NCI-H82 (cell line): ENCODE data around the gene ADARB2.

Source experiments
- DNase-seq: peaks from one replicate; lab custom pipeline; 2025; lab: John Stamatoyannopoulos, UW

The ADARB2 gene

DNA sequence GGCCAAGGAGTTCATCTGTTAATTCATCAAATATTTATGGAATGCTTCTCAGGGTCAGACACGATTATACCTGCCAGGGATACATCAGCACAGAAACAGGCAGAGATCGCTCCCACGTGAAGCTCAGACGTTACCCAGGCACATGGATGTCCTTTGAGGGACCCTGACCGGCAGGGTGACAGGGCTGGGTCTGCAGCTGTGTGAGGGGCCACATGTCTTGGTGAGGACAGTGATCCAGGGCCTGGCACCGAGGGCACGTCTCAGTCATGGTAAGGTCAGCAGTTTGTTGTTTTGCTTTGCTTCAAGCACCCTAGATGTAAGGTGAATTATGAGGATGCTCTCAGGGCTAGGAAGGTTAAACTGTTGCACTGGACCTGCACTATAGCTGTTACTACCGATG, 453.2 kb downstream of the ADARB2 start:
- DNase-seq: no peak

GRCh38 chr10:1281405-1281782, 455.9 kb downstream of the ADARB2 start:
- no peak for DNase-seq

- DNase-seq: no peak
Measured at GRCh38 chr10:1280466-1281404, 456.6 kb downstream of the ADARB2 start.

DNA sequence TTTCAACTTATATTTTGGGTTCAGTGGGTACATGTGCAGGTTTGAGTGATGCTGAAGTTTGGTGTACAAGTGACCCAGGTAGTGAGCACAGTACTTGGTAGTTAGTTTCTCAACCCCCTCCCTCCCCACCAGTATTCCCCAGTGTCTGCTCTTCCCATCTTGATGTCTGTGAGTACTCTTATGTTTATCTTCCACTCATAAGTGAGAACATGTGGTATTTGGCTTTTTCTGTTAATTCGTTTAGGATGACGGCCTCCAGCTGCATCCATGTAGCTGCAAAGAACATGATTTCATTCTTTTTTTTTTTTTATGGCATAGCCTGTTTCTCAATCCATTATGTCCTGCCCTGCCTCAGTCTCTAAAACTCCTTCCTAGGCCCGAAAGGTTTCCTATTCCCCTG, 459.0 kb downstream of the ADARB2 start:
- no peak for DNase-seq

DNA sequence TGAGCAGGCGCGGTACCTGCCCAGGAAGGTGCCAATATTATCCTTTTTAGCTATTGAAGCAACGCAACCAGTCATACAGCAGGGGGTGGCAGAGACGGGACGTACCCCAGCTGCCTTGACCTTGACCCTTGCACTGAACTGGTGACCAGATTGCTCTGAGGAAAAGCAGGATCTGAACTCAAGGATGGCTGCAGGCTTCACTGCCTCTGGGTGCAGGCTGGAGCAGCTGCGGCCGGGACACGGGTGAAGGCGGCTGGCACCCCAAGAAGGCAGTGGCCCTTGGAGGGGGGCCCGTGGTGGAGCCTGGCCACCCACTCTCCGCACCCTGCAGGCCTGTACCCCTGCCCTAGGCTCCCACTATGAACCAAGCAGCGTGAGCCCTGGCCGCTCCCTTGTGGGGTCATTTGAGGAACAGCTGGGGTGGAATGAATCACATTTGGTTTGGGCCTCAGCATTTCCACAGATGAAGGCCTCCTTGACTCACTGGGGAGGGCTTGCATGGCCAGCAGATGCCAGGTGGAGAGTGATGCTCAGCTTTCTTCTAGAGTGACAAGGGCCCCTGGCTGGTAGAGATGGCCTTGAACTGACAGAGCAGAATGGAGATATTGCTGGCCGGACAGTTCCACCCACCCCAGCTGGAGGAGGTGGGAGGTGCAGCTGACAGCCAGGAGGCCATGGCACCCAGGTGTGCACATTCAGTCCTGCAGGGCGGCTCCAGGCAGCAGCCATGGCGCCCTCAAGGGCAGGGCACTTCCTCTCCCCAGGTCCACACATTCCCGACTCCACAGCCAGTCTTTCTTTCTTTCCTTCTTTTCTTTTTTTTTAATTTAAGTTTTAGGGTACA, 462.4 kb downstream of the ADARB2 start:
- DNase-seq: no peak

- DNase-seq: no peak
Measured at GRCh38 chr10:1274111-1274661, 463.1 kb downstream of the ADARB2 start.

DNA sequence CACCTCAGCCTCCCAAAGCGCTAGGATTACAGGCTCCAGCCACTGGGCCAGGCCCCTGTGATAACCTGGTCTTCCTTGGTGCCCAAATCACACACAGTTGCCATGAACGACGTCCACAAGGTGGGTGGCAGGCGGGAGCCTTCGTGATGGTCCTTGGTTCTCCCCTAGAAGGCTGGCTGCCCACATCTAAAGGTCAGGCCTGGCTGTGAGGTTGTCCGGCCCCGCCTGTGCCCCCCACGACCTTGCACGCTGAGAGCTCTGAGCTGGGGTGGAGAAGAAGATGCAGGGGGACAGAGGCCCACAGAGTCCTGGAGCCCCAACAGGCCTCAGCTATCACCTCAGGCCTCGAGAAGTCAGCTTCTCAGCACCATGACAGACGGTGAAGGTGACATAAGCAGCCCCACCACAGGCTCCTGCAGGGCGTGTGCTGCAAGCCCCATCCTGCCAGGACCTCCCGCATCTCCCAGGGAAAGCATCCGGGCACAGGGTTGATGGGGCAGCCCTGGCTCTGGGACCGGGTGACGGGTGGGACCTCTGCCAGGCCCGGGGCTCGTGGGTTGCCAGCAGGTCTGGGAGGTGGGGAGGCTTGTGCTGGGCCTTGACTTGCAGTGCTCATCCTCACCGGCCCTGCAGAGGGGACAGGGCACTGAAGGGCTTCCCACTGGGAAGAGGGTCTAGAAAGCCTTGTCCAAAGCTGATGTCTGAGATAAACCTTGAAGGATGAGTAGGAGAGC, 463.8 kb downstream of the ADARB2 start:
- DNase-seq: no peak

DNA sequence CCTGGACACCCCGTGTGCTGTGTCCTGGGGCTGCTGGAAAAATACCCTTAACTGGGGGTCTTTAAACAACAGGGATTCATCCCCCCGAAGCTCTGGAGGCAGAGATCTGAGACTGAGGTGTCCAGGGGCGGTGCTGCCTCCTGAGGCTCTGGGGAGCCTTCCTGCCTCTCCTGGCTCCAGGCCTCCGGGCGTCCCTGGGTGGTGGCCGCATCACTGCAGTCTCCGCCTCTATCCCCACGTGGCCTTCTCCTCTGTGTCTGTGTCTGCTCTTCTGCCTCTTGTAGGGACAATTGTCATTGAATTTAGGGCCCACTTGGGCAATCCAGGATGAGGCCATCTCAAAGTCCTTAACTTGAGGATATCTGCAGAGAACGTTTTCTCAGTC, 464.6 kb downstream of the ADARB2 start:
- DNase-seq: no peak

GRCh38 chr10:1272079-1272776, 465.1 kb downstream of the ADARB2 start:
- no peak for DNase-seq

DNA sequence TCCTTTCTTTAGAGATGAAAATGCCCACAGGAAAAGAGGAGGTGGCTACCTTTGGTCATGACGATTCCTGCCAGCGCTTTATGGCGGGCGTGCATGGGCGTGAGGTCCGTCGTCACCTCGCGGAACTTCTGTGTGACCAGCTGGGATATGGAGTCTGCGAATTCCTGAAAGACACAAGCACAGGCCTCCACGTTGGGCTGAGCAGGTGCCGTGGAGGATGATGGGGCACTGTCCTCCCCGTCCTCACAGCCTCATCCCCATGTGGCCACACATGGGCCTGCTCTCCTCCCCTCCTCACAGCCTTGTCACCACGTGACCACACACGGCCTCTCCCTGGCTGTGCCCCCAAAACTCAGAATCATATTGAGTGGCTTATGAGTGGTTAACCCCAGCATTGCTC, 466.4 kb downstream of the ADARB2 start:
- no peak for DNase-seq

DNA sequence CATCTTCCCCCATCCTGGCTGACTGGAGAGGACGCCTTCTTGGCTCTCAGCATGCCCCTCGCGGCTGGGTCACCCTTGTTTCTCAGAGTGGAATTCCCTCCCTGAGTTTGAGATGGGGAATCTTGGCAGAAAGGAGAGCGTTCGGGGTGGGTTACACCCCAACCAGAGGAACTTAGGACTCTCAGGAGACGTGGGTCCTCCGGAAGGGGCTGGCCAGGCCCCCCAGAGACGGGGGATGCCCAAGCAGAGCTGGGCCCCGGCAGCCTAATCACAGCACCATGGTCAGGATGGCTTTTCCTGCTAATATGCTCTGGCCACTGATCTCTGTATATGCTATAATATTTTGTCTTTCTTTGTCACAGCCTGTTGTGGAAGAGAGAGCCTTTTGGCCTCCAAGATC, 466.8 kb downstream of the ADARB2 start:
- DNase-seq: no peak

DNA sequence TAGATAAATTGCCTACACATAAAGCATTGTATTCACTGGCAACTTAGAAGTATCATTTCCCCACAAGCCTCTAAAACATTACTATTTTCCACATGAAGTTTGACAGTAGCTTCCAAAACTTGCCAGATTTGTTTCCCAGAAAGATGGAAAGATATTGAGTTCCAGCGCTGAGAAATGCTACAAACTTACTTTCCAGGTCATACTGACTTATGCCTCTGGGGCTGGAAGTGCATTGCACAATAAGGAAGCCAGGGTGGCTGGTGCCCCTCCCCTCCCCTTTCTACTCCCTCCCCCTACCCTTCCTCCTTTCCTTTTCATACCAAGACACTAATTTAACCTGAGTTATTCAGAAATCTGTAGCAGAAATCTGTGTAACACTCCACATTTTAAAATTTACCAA, 468.5 kb downstream of the ADARB2 start:
- no peak for DNase-seq

DNA sequence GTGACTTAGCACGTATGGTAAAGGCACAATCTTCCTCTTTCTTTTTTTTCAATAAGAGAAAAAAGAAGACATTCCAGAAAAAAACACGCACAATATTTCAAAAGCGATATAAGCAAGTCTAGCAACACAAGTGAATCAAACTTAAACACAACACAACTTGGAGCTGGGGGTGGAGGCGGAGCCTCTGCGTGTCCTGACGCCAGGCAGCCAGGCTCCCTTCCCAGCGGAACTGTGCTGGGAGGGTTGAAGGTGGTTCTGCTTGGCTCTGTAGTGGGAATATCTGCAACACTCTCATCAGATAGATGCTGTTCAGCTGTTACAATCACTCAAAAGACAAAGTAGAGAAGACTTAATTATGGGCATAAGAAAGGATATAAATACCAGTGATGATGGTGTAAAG, 469.8 kb downstream of the ADARB2 start:
- no peak for DNase-seq

DNA sequence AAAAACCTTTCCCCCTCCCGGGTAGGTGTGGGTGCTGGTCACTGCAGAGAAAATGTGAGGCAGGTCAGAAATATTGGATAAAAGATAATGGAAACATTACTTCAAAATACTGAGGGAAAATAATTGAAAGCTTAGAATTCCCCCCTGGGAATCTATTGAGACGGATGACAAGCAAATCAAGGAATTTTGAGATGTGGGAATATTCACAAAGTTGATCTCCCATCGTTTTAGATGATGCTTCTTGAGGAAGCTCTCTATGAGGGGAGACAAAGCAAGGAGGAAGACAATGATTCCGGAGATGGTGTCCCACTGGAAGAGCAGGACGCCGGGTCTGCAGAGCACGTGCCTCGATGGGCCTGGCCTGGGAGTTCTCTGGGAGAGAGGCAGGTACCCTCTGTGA, 470.2 kb downstream of the ADARB2 start:
- no peak for DNase-seq

GRCh38 chr10:1266033-1266802, 471.1 kb downstream of the ADARB2 start:
- no peak for DNase-seq

DNA sequence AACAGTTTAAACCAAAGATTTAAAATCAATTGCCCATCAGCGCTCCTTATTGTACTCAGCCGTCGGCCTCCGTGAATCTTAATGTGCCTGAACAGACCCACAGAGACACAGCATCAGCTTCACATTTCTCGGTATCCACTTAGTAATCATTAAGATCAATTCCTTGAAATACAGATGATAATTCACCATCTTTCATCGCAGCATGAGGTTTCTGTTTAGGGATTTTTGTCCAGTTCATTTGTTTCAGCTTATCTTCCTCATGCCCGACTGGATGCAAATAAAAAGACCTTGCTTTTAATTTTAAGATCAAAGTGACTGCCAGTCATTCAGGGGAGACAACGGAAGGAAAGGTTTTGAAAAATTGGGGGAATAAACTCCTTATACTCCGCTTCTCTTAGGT, 473.3 kb downstream of the ADARB2 start:
- no peak for DNase-seq

- no peak for DNase-seq
Measured at GRCh38 chr10:1257274-1257673, 480.1 kb downstream of the ADARB2 start.

DNA sequence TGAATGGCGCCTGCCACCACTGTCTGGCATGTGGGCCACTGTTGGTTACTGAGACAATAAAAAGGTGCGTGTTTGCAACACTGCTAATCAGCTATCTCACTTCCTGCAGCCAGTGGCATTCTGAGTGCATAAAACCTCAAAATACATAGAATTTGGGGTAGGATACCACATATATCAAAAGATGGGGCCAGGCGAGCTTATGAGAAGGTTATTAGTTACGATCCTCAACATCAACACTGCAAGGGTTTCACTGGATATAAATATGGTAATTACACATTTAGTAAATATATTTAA, 480.9 kb downstream of the ADARB2 start:
- no peak for DNase-seq

- DNase-seq: no peak
Measured at GRCh38 chr10:1255600-1256431, 481.5 kb downstream of the ADARB2 start.

GRCh38 chr10:1255118-1255517, 482.2 kb downstream of the ADARB2 start:
- no peak for DNase-seq
